Measurements from ENCODE around the gene HJV.

DNA sequence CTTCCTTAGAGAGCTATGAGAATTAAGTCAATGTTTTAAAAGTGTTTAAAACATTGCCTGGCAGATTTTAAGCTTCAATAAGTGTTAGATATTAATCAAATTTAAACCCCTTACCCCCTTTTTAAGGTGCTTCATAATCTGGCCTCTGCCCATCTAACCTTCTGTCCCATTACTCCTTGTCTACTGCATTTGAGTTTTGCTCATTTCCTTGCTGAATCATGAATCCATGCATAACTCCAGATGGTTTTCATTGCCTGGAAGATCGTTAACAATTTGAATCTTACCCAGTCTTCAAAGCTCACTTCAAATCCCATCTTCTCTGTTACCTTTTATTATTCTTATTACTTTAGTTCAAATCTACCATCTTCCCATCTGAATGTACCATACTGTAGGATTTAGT is 4.6 kb downstream of the HJV start:
- TF ChIP-seq, protein P1, sequence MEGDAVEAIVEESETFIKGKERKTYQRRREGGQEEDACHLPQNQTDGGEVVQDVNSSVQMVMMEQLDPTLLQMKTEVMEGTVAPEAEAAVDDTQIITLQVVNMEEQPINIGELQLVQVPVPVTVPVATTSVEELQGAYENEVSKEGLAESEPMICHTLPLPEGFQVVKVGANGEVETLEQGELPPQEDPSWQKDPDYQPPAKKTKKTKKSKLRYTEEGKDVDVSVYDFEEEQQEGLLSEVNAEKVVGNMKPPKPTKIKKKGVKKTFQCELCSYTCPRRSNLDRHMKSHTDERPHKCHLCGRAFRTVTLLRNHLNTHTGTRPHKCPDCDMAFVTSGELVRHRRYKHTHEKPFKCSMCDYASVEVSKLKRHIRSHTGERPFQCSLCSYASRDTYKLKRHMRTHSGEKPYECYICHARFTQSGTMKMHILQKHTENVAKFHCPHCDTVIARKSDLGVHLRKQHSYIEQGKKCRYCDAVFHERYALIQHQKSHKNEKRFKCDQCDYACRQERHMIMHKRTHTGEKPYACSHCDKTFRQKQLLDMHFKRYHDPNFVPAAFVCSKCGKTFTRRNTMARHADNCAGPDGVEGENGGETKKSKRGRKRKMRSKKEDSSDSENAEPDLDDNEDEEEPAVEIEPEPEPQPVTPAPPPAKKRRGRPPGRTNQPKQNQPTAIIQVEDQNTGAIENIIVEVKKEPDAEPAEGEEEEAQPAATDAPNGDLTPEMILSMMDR (conservative IDR thresholded peaks at IDR 0.05; ENCODE audit: low read depth, low read length) = no peak
- TF ChIP-seq, protein P2, sequence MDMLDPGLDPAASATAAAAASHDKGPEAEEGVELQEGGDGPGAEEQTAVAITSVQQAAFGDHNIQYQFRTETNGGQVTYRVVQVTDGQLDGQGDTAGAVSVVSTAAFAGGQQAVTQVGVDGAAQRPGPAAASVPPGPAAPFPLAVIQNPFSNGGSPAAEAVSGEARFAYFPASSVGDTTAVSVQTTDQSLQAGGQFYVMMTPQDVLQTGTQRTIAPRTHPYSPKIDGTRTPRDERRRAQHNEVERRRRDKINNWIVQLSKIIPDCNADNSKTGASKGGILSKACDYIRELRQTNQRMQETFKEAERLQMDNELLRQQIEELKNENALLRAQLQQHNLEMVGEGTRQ (IDR thresholded peaks at IDR 0.05; ENCODE audit: low read depth, low read length) = no peak
- TF ChIP-seq CEBPB (IDR thresholded peaks at IDR 0.05; ENCODE audit: low read depth, low read length) (no peak), POLR2A (IDR thresholded peaks at IDR 0.05; ENCODE audit: low read depth, low read length) (no peak), BHLHE40 (IDR thresholded peaks at IDR 0.05; ENCODE audit: low read depth, low read length) (no peak), MAZ (IDR thresholded peaks at IDR 0.05; ENCODE audit: borderline replicate concordance, low read depth, low read length) (no peak)

Measured in IMR-90 (cell line).